Measurements from ENCODE around the gene KIF14. TPM values are rescaled to one million over a fixed set of nuclear protein-coding genes. Genes with fewer than 3 reads are reported as not detected.

The KIF14 gene
- total and polyA plus RNA-seq, 2 of the 8 experiments (the other 6 are each of a cell fraction or from before 2014, with no cell fraction given): 2.6 to 23.3 TPM

- TF ChIP-seq CHD7 (IDR thresholded peaks at IDR 0.05; ENCODE audit: insufficient replicate concordance, low read length): no peak
- TF ChIP-seq BRCA1 (IDR thresholded peaks at IDR 0.05; ENCODE audit: low read depth, low read length): 0 out of 2 replicates have a peak, but pooled peaks have one; percentile 18
- TF ChIP-seq SAP30 (IDR thresholded peaks at IDR 0.05; ENCODE audit: insufficient read depth, insufficient replicate concordance, low read length): no peak
- no peak for TF ChIP-seq BCL11A (IDR thresholded peaks at IDR 0.05; ENCODE audit: low read depth in 2 of 2, low read length in 2 of 2)
- TF ChIP-seq RAD21 (IDR thresholded peaks at IDR 0.05 in 1 of 2, conservative IDR thresholded peaks at IDR 0.05 in 1 of 2; ENCODE audit: low read depth in 2 of 2, low read length in 2 of 2): peak; percentile 98
- no peak for TF ChIP-seq HDAC2 (IDR thresholded peaks at IDR 0.05; ENCODE audit: borderline replicate concordance in 1 of 2, low read depth in 2 of 2, low read length in 2 of 2)
Observed at GRCh38 chr1:200510228-200510623, 110.3 kb downstream of the KIF14 start (continued).

All from H1 (cell line).